SK-N-SH (cell line): ENCODE data around the gene GSK3B. TPM values are rescaled to one million over a fixed set of nuclear protein-coding genes. Genes with fewer than 3 reads are reported as not detected.

Source experiments
- CTCF ChIA-PET: fragments of 300-600, 350-600 bp; formaldehyde crosslinking; extraction: SDS; loops from one replicate; lab custom pipeline; 2021; lab: Yijun Ruan, JAX
- POLR2A ChIA-PET: fragments of 350-600 bp; sonication (Branson Sonifier 250); formaldehyde crosslinking; extraction: SDS; loops from one replicate; lab custom pipeline; 2020; ENCODE audit warnings: antibody characterized with exemption, inconsistent platforms; lab: Yijun Ruan, JAX
- DNase-seq: peaks from one replicate; pipeline ENCODE4 v3.0.0; 2012
- H2AFZ ChIP-seq: fragments of 200-600 bp; sonication (generic); 2 replicates; pipeline ENCODE4 v1.8.1; 2016; ENCODE audit warnings: antibody characterized with exemption, mild to moderate bottlenecking, low read depth
- H3F3A ChIP-seq: fragments of 200-600 bp; sonication (generic); replicated peaks from 2 replicates; pipeline ENCODE3; 2016; ENCODE audit warnings: antibody characterized with exemption, mild to moderate bottlenecking; ENCODE audit not compliant: insufficient read depth
- H3K27ac ChIP-seq, 2 experiments: fragments of 200-500 bp in 1 of 2; fragments of 200-600 bp in 1 of 2; sonication (Bioruptor generic) in 1 of 2; sonication (generic), shearing (Covaris generic) in 1 of 2; 2 replicates each; pipeline versions ENCODE4 v1.5.1 to v1.6.1; 2014 to 2016; ENCODE audit warnings: low read depth in 2 of 2, inconsistent platforms in 1 of 2, low read length in 1 of 2, mild to moderate bottlenecking in 1 of 2, mixed read lengths in 1 of 2
- H3K27me3 ChIP-seq: fragments of 200-600 bp; sonication (generic), shearing (Covaris generic); 2 replicates; pipeline ENCODE4 v1.6.1; 2016; ENCODE audit warnings: mixed run types; ENCODE audit not compliant: insufficient read depth
- H3K36me3 ChIP-seq, 2 experiments: fragments of 200-500 bp in 1 of 2; fragments of 200-600 bp in 1 of 2; sonication (Bioruptor generic) in 1 of 2; sonication (generic) in 1 of 2; replicated peaks in 1 of 2; 2 replicates each; pipeline versions ENCODE3 to v1.5.1; 2014 to 2016; ENCODE audit warnings: low read length in 1 of 2, mild to moderate bottlenecking in 1 of 2; ENCODE audit not compliant: insufficient read depth in 2 of 2, control insufficient read depth in 1 of 2
- H3K4me1 ChIP-seq, 2 experiments: fragments of 200-500 bp in 1 of 2; fragments of 200-600 bp in 1 of 2; sonication (Bioruptor generic) in 1 of 2; sonication (generic), shearing (Covaris generic) in 1 of 2; 2 replicates each; pipeline versions ENCODE4 v1.5.1 to v1.6.1; 2014 to 2016; ENCODE audit warnings: low read depth in 1 of 2, low read length in 1 of 2, mixed run types in 1 of 2; ENCODE audit not compliant: insufficient read depth in 2 of 2, control insufficient read depth in 1 of 2
- H3K4me2 ChIP-seq: fragments of 200-600 bp; sonication (generic), shearing (Covaris generic); 2 replicates; pipeline ENCODE4 v1.6.1; 2017; ENCODE audit warnings: mixed run types
- H3K4me3 ChIP-seq, 2 experiments: fragments of 200-500 bp in 1 of 2; fragments of 200-600 bp in 1 of 2; sonication (Bioruptor generic) in 1 of 2; sonication (generic), shearing (Covaris generic) in 1 of 2; 2 replicates each; pipeline versions ENCODE4 v1.5.1 to v1.8.1; 2014 to 2016; ENCODE audit warnings: low read depth in 2 of 2, inconsistent platforms in 1 of 2, low read length in 1 of 2, mild to moderate bottlenecking in 1 of 2, mixed read lengths in 1 of 2, moderate library complexity in 1 of 2
- H3K79me2 ChIP-seq: fragments of 200-600 bp; sonication (generic); 2 replicates; pipeline ENCODE4 v1.8.1; 2017; ENCODE audit warnings: mild to moderate bottlenecking; ENCODE audit not compliant: insufficient read depth
- H3K9ac ChIP-seq: fragments of 200-600 bp; sonication (generic); 2 replicates; pipeline ENCODE4 v1.6.1; 2017; ENCODE audit warnings: mixed run types
- H3K9me2 ChIP-seq: fragments of 200-600 bp; sonication (generic); 2 replicates; pipeline ENCODE4 v1.6.1; 2017; ENCODE audit warnings: mixed run types
- H3K9me3 ChIP-seq: fragments of 200-600 bp; sonication (generic); 2 replicates; pipeline ENCODE4 v1.6.1; 2017; ENCODE audit warnings: mixed run types, mild to moderate bottlenecking, moderate library complexity
- H4K20me1 ChIP-seq: fragments of 200-600 bp; sonication (generic); 2 replicates; pipeline ENCODE4 v1.6.1; 2017; ENCODE audit warnings: mild to moderate bottlenecking, mixed run types; ENCODE audit not compliant: insufficient read depth
- CTCF ChIP-seq: fragments of 200-600 bp; sonication (generic); IDR thresholded peaks from 2 replicates; pipeline ENCODE4 v1.6.1; 2017; ENCODE audit warnings: antibody characterized with exemption, mild to moderate bottlenecking, moderate library complexity
- EP300 ChIP-seq, 2 experiments: IDR thresholded peaks; 2 replicates each; pipeline versions ENCODE4 v1.4.0 to v1.6.1; 2012; ENCODE audit warnings: borderline replicate concordance in 1 of 2, low read depth in 1 of 2, low read length in 1 of 2
- FOXM1 ChIP-seq: IDR thresholded peaks from 2 replicates; pipeline ENCODE4 v1.4.0; 2012; ENCODE audit warnings: low read depth, mild to moderate bottlenecking
- GABPA ChIP-seq: IDR thresholded peaks from 2 replicates; pipeline ENCODE4 v1.4.0; 2012; ENCODE audit warnings: low read depth, mild to moderate bottlenecking
- IRF3 ChIP-seq: fragments of 150-350 bp; IDR thresholded peaks from 2 replicates; pipeline ENCODE4 v1.6.1; 2016; ENCODE audit warnings: mild to moderate bottlenecking, low read depth, low read length
- JUND ChIP-seq: IDR thresholded peaks from 2 replicates; pipeline ENCODE4 v1.4.0; 2012
- MXI1 ChIP-seq: IDR thresholded peaks from 2 replicates; pipeline ENCODE4 v1.6.1; 2012; ENCODE audit warnings: mild to moderate bottlenecking, low read depth, low read length, improper control_type of control experiment
- NFIC ChIP-seq: IDR thresholded peaks from 2 replicates; pipeline ENCODE4 v1.4.0; 2012; ENCODE audit warnings: borderline replicate concordance
- PBX3 ChIP-seq: IDR thresholded peaks from 2 replicates; pipeline ENCODE4; 2012
- POLR2AphosphoS5 ChIP-seq: IDR thresholded peaks from 2 replicates; pipeline ENCODE4 v1.6.1; 2012; ENCODE audit warnings: low read depth, low read length
- SIN3A ChIP-seq: IDR thresholded peaks from 2 replicates; pipeline ENCODE4 v1.6.1; 2012; ENCODE audit warnings: low read depth, mild to moderate bottlenecking, low read length, moderate library complexity, borderline replicate concordance
- SMC3 ChIP-seq: IDR thresholded peaks from 2 replicates; pipeline ENCODE4 v1.6.1; 2012; ENCODE audit warnings: low read depth, low read length, improper control_type of control experiment
- TAF1 ChIP-seq: IDR thresholded peaks from 2 replicates; pipeline ENCODE4 v1.6.1; 2012; ENCODE audit warnings: low read depth, mild to moderate bottlenecking, low read length, moderate library complexity, borderline replicate concordance
- WGBS: methylation state at CpG from one replicate; pipeline ENCODE4 v1.1.6; 2017; ENCODE audit warnings: low lambda C conversion rate; 5-methylcytosine and 5-hydroxymethylcytosine counted together
- polyA plus RNA-seq, 3 experiments: library from polyadenylated mRNA; depleted of rRNA; stranded (reverse); fragments of >200 nt; gene quantifications; 2 replicates each; pipeline ENCODE4 v1.2.3, GENCODE V29; 2012

The GSK3B gene
- polyA plus RNA-seq, 1 of the 3 experiments (the other 2 are of a cell fraction), result 15.9 TPM

GRCh38 chr3:120090422-120090821 is 3.8 kb downstream of the GSK3B start (continued):
- TF ChIP-seq IRF3, result no peak
- TF ChIP-seq EP300 (IDR thresholded peaks at IDR 0.05; ENCODE audit: borderline replicate concordance in 1 of 2, low read depth in 1 of 2, low read length in 1 of 2), result no peak
- no peak for TF ChIP-seq POLR2AphosphoS5
- TF ChIP-seq SMC3, result no peak
- no peak for TF ChIP-seq GABPA
- no peak for TF ChIP-seq FOXM1
- no peak for TF ChIP-seq TAF1
- TF ChIP-seq, all 33 proteins: peak for 0

- Histone ChIP-seq H3K4me2 (peak overlapping the region; percentile 19), H3K27me3 (no peaks in the 10 kb centered on the region), H3K4me3 (no peak overlapping the region), H3F3A (peaks cover 3% of the 10 kb centered on the region), H3K27ac (no peak overlapping the region), H3K36me3 (peaks cover 2 to 9% of the 10 kb centered on the region in 2 experiments), H3K9me2 (no peaks in the 10 kb centered on the region), H3K79me2 (peaks cover 95% of the 10 kb centered on the region), H3K4me1 (peaks cover 0 to 11% of the 10 kb centered on the region in 2 experiments; a peak in 3 of 4 replicates), H3K9me3 (no peaks in the 10 kb centered on the region), H3K9ac (no peak overlapping the region), H4K20me1 (peaks cover 95% of the 10 kb centered on the region), H2AFZ (no peak overlapping the region)
- CTCF ChIA-PET, result interaction anchor here (1.7 kb wide), 1 partner anchor 197 kb away, joined by 5 read pairs; no protein-coding TSS in a partner anchor
- TF ChIP-seq MXI1 (no peak), JUND (no peak), CTCF (no peak), NFIC (no peak), SIN3A (no peak), PBX3 (no peak)
- 92% methylated on average over 4 of the region's 4 CpGs for WGBS
- POLR2A ChIA-PET, result no interaction called here
- DNase-seq, result no peak
Observed at GRCh38 chr3:120089089-120089488, 5.2 kb downstream of the GSK3B start.
